ENCODE results near the gene DCBLD1.

DNA sequence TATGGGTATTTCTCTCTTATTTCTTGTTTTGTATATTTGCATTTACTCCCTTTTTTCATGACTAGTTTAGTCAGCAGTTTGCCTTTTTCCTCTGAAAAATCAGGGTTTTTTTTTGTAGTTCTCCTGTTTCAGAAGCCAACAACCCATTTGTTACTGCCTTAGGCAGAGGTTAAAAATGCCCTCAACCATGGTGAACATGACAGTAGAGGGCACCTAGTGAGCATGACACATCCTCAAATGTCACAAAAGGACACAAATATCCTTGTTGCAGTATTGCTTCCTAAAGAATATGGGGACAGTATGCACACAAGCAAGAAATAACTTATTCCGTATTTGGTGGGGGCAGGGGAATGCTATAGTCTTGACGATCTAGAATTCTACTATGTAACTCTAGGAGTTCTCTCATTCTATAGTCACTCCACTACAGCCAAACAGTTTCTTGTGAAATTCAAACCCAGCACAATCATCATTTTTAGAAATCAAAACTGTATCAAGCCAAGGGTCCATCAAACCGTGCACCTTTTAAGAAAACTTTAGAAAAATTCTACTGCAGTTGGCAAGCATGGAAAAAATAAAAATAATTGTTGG, 72.9 kb downstream of the DCBLD1 start:
- no peak for TF ChIP-seq CTCF (IDR thresholded peaks at IDR 0.05)
- no peak for TF ChIP-seq POLR2A (IDR thresholded peaks at IDR 0.05)
